WTC11 (cell line): Measurements from ENCODE around the gene RPUSD3. TPM values are rescaled to one million over a fixed set of nuclear protein-coding genes. Genes with fewer than 3 reads are reported as not detected.

Source experiments
- ATAC-seq: fragments of 200-7000 bp; cut with Tn5 transposase; 2 replicates; pipeline ENCODE4 v1.10.0; 2021; ENCODE audit warnings: mild to moderate bottlenecking, moderate library complexity
- CTCF ChIA-PET: fragments of 300-600 bp; sonication (Branson Sonifier 250); formaldehyde crosslinking; loops from one replicate; lab custom pipeline; 2021; ENCODE audit warnings: antibody characterized with exemption; lab: Charles Lee
- POLR2A ChIA-PET: fragments of 350-600 bp; sonication (Branson Sonifier 250); formaldehyde crosslinking; loops from one replicate; lab custom pipeline; 2021; ENCODE audit warnings: antibody characterized with exemption; lab: Charles Lee
- DNase-seq: peaks from one replicate; pipeline ENCODE4 v3.0.0; 2021; ENCODE audit warnings: low spot score
- H3K27ac Mint-ChIP-seq: 2 replicates; pipeline ENCODE4 v1.8.0; 2021; ENCODE audit warnings: mixed read lengths
- H3K27me3 Mint-ChIP-seq: 2 replicates; pipeline ENCODE4 v1.8.0; 2021; ENCODE audit warnings: low read depth, mild to moderate bottlenecking, moderate library complexity, mixed read lengths
- H3K36me3 Mint-ChIP-seq: 2 replicates; pipeline ENCODE4 v1.8.0; 2021; ENCODE audit warnings: mixed read lengths
- H3K4me1 Mint-ChIP-seq: 2 replicates; pipeline ENCODE4 v1.8.0; 2022; ENCODE audit warnings: mixed read lengths
- H3K4me3 Mint-ChIP-seq: 2 replicates; pipeline ENCODE4 v1.8.0; 2021; ENCODE audit warnings: mild to moderate bottlenecking, moderate library complexity, mixed read lengths
- H3K9me3 Mint-ChIP-seq: 2 replicates; pipeline ENCODE4 v1.8.0; 2021; ENCODE audit warnings: mixed read lengths
- ATF3 ChIP-seq: sonication (generic); formaldehyde crosslinking; conservative IDR thresholded peaks from 2 replicates; pipeline ENCODE4 v1.8.1; 2022; ENCODE audit warnings: mild to moderate bottlenecking, missing genetic modification reagents
- CTCF ChIP-seq: fragments of 200-600 bp; IDR thresholded peaks from 2 replicates; pipeline ENCODE4 v1.8.0; 2022; ENCODE audit warnings: antibody characterized with exemption
- FOXJ3 ChIP-seq: sonication (generic); formaldehyde crosslinking; IDR thresholded peaks from 2 replicates; pipeline ENCODE4 v1.9.0; 2021; ENCODE audit warnings: missing genetic modification reagents, mild to moderate bottlenecking, borderline replicate concordance
- FOXK1 ChIP-seq: sonication (generic); formaldehyde crosslinking; IDR thresholded peaks from 2 replicates; pipeline ENCODE4 v1.8.0; 2022; ENCODE audit warnings: mild to moderate bottlenecking, moderate library complexity, missing genetic modification reagents
- GTF2I ChIP-seq: fragments of 250-450 bp; sonication (Bioruptor Pico); conservative IDR thresholded peaks from 2 replicates; pipeline ENCODE4 v1.4.0; 2021; ENCODE audit warnings: mild to moderate bottlenecking
- IRF1 ChIP-seq: sonication (generic); formaldehyde crosslinking; IDR thresholded peaks from 2 replicates; pipeline ENCODE4 v1.8.0; 2023; ENCODE audit warnings: missing genetic modification reagents
- IRF2 ChIP-seq: sonication (generic); formaldehyde crosslinking; IDR thresholded peaks from 2 replicates; pipeline ENCODE4 v1.8.0; 2022; ENCODE audit warnings: low read depth, missing genetic modification reagents, borderline replicate concordance
- MYBL2 ChIP-seq: sonication (generic); formaldehyde crosslinking; IDR thresholded peaks from 2 replicates; pipeline ENCODE4 v1.8.1; 2023; ENCODE audit warnings: mild to moderate bottlenecking, moderate library complexity, missing genetic modification reagents
- NFE2L1 ChIP-seq: sonication (generic); formaldehyde crosslinking; IDR thresholded peaks from 2 replicates; pipeline ENCODE4 v1.8.1; 2023; ENCODE audit warnings: missing genetic modification reagents
- PREB ChIP-seq: sonication (generic); formaldehyde crosslinking; IDR thresholded peaks from 2 replicates; pipeline ENCODE4 v1.8.1; 2022; ENCODE audit warnings: mild to moderate bottlenecking, missing genetic modification reagents, moderate library complexity, borderline replicate concordance
- TEAD1 ChIP-seq: sonication (generic); formaldehyde crosslinking; IDR thresholded peaks from 2 replicates; pipeline ENCODE4 v1.8.0; 2022; ENCODE audit warnings: mild to moderate bottlenecking, missing genetic modification reagents
- ZNF219 ChIP-seq: sonication (generic); formaldehyde crosslinking; IDR thresholded peaks from 2 replicates; pipeline ENCODE4 v1.8.0; 2023; ENCODE audit warnings: missing genetic modification reagents, mild to moderate bottlenecking, borderline replicate concordance
- ZNF263 ChIP-seq: sonication (generic); formaldehyde crosslinking; IDR thresholded peaks from 2 replicates; pipeline ENCODE4 v1.8.1; 2022; ENCODE audit warnings: low read depth, mild to moderate bottlenecking, moderate library complexity, missing genetic modification reagents
- ZNF281 ChIP-seq: sonication (generic); formaldehyde crosslinking; IDR thresholded peaks from 2 replicates; pipeline ENCODE4 v1.8.0; 2023; ENCODE audit warnings: mild to moderate bottlenecking, missing genetic modification reagents
- total RNA-seq: library from RNA; stranded (reverse); gene quantifications from 3 replicates; pipeline ENCODE4 v1.2.3, GENCODE V29; 2021
- TF ChIP-seq, protein P1 (sequence below): fragments of 250-450 bp; sonication (Bioruptor Pico); IDR thresholded peaks from 2 replicates; pipeline ENCODE4 v2.1.2; 2022; ENCODE audit warnings: mild to moderate bottlenecking, moderate library complexity
- TF ChIP-seq, protein P2 (sequence below): fragments of 250-450 bp; sonication (Bioruptor Pico); IDR thresholded peaks from 2 replicates; pipeline ENCODE4 v1.9.0; 2021; ENCODE audit warnings: mild to moderate bottlenecking

The RPUSD3 gene
- total RNA-seq, 1 experiment from 2014 or later: 95.5 TPM

GRCh38 chr3:9864200-9864927, 20.6 kb upstream of the RPUSD3 start (continued):
- TF ChIP-seq, protein P1, sequence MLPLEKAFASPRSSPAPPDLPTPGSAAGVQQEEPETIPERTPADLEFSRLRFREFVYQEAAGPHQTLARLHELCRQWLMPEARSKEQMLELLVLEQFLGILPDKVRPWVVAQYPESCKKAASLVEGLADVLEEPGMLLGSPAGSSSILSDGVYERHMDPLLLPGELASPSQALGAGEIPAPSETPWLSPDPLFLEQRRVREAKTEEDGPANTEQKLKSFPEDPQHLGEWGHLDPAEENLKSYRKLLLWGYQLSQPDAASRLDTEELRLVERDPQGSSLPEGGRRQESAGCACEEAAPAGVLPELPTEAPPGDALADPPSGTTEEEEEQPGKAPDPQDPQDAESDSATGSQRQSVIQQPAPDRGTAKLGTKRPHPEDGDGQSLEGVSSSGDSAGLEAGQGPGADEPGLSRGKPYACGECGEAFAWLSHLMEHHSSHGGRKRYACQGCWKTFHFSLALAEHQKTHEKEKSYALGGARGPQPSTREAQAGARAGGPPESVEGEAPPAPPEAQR: no peak
- TF ChIP-seq FOXK1 (CRISPR knock-in tag) (no peak), NFE2L1 (CRISPR knock-in tag) (no peak)

- Mint-ChIP-seq H3K9me3 (no peaks in the 10 kb centered on the region), H3K27ac (no peak overlapping the region), H3K27me3 (peaks cover 12% of the 10 kb centered on the region), H3K4me3 (no peak overlapping the region), H3K4me1 (peaks cover 23% of the 10 kb centered on the region), H3K36me3 (no peaks in the 10 kb centered on the region)
- TF ChIP-seq MYBL2 (CRISPR knock-in tag) (no peak), ZNF219 (CRISPR knock-in tag) (no peak), TEAD1 (CRISPR knock-in tag) (no peak), IRF2 (CRISPR knock-in tag) (no peak), FOXJ3 (no peak), CTCF (no peak), IRF1 (CRISPR knock-in tag) (no peak), PREB (CRISPR knock-in tag) (no peak), GTF2I (CRISPR knock-in tag) (no peak), ZNF263 (CRISPR knock-in tag) (no peak), ZNF281 (no peak), ATF3 (CRISPR knock-in tag) (no peak)
- TF ChIP-seq, protein P2, sequence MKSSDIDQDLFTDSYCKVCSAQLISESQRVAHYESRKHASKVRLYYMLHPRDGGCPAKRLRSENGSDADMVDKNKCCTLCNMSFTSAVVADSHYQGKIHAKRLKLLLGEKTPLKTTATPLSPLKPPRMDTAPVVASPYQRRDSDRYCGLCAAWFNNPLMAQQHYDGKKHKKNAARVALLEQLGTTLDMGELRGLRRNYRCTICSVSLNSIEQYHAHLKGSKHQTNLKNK: no peak
- DNase-seq (no peak), ATAC-seq (peak; percentile 6)
- POLR2A ChIA-PET: no interaction called here
- CTCF ChIA-PET: interaction anchor here (0.5 to 2.5 kb wide), 5 partner anchors 21 to 1290 kb away, joined by 3 to 9 read pairs (median 3); no protein-coding TSS in a partner anchor
Observed at GRCh38 chr3:9863058-9863772, 19.4 kb upstream of the RPUSD3 start.
